Endothelial cell of umbilical vein (primary cell): ENCODE results near the gene CARD8. TPM values are rescaled to one million over a fixed set of nuclear protein-coding genes. Genes with fewer than 3 reads are reported as not detected.

Experiments
- BruUV-seq: library from RNA; stranded (reverse); fragments of 400-500 nt; replicated peaks from 2 replicates; lab custom pipeline; 2021; lab: Mats Ljungman, UMichigan
- CTCF ChIA-PET: fragments of 300-600, 350-600 bp; sonication (Branson Sonifier 250); formaldehyde crosslinking; loops from one replicate; lab custom pipeline; 2021; ENCODE audit warnings: antibody characterized with exemption, inconsistent platforms; lab: Charles Lee
- POLR2A ChIA-PET: fragments of 300-600, 350-600 bp; sonication (Branson Sonifier 250); formaldehyde crosslinking; loops from one replicate; lab custom pipeline; 2021; ENCODE audit warnings: antibody characterized with exemption, inconsistent platforms; lab: Charles Lee
- DNase-seq: peaks from one replicate; pipeline ENCODE4 v3.0.0-alpha.2; 2011; ENCODE audit warnings: low read depth, low spot score
- FAIRE-seq: peaks from 2 replicates; lab custom pipeline; 2011; peaks lifted over from hg19 to GRCh38; lab: Jason Lieb, UNC
- H2AFZ ChIP-seq: 2 replicates; pipeline ENCODE4 v1.6.0; 2012; ENCODE audit warnings: low read depth, low read length, control low read depth, inconsistent platforms
- H3K27ac ChIP-seq: 2 replicates; pipeline ENCODE4 v1.5.1; 2011; ENCODE audit warnings: low read depth, mild to moderate bottlenecking, control low read depth, low read length, moderate library complexity; ENCODE audit not compliant: insufficient read depth
- H3K27me3 ChIP-seq, 2 experiments: 2 replicates each; pipeline versions ENCODE4 v1.6.0 to v1.6.1; 2011; ENCODE audit warnings: low read length in 2 of 2, mixed read lengths in 1 of 2; ENCODE audit not compliant: control insufficient read depth in 2 of 2, insufficient read depth in 2 of 2
- H3K36me3 ChIP-seq, 2 experiments: 2 replicates in 1 of 2; 3 replicates in 1 of 2; pipeline ENCODE4 v1.5.1; 2011; ENCODE audit warnings: low read length in 2 of 2, mild to moderate bottlenecking in 1 of 2, moderate library complexity in 1 of 2; ENCODE audit not compliant: control insufficient read depth in 2 of 2, insufficient read depth in 2 of 2; ENCODE audit errors: extremely low read depth in 1 of 2
- H3K4me1 ChIP-seq: 3 replicates; pipeline ENCODE4 v1.5.1; 2011; ENCODE audit warnings: mild to moderate bottlenecking, low read length; ENCODE audit not compliant: control insufficient read depth, insufficient read depth; ENCODE audit errors: extremely low read depth
- H3K4me2 ChIP-seq: 2 replicates; pipeline ENCODE4 v1.6.1; 2011; ENCODE audit warnings: low read length, control low read depth, mixed read lengths; ENCODE audit not compliant: insufficient read depth
- H3K4me3 ChIP-seq, 3 experiments: fragments of 200-600 bp in 1 of 3; sonication (generic), shearing (Covaris generic) in 1 of 3; replicated peaks in 1 of 3; 2 replicates each; pipeline ENCODE4 v1.5.1; 2011 to 2016; ENCODE audit warnings: control low read depth in 3 of 3, low read length in 3 of 3, mild to moderate bottlenecking in 2 of 3, inconsistent platforms in 1 of 3, low read depth in 1 of 3, moderate library complexity in 1 of 3; ENCODE audit not compliant: insufficient read depth in 1 of 3
- H3K79me2 ChIP-seq: 2 replicates; pipeline ENCODE4 v1.6.0; 2012; ENCODE audit warnings: low read length, inconsistent platforms; ENCODE audit not compliant: control insufficient read depth, insufficient read depth
- H3K9ac ChIP-seq: replicated peaks from 2 replicates; pipeline ENCODE3; 2011; ENCODE audit warnings: low read length, control low read depth; ENCODE audit not compliant: insufficient read depth; ENCODE audit errors: extremely low read depth
- H3K9me1 ChIP-seq: replicated peaks from 3 replicates; pipeline ENCODE4 v1.6.0; 2011; ENCODE audit warnings: mild to moderate bottlenecking, low read length; ENCODE audit not compliant: control insufficient read depth, insufficient read depth; ENCODE audit errors: extremely low read depth
- H3K9me3 ChIP-seq: replicated peaks from 2 replicates; pipeline ENCODE4 v1.5.1; 2012; ENCODE audit warnings: low read length, inconsistent platforms; ENCODE audit not compliant: control insufficient read depth, insufficient read depth
- H4K20me1 ChIP-seq: replicated peaks from 2 replicates; pipeline ENCODE3; 2011; ENCODE audit warnings: mild to moderate bottlenecking, low read length; ENCODE audit not compliant: control insufficient read depth, insufficient read depth; ENCODE audit errors: extremely low read depth
- CTCF ChIP-seq, 2 donors: IDR thresholded peaks; 1 replicate in 1 of 2; 2 replicates in 1 of 2; pipeline ENCODE4 v1.5.1; 2011; ENCODE audit warnings: low read length in 2 of 2, mild to moderate bottlenecking in 2 of 2, moderate library complexity in 2 of 2, control low read depth in 1 of 2, inconsistent platforms in 1 of 2, low read depth in 1 of 2; ENCODE audit not compliant: insufficient read depth in 1 of 2; ENCODE audit errors: extremely low read depth in 1 of 2
- EZH2 ChIP-seq: IDR thresholded peaks from 2 replicates; pipeline ENCODE4 v1.6.1; 2012; ENCODE audit warnings: borderline replicate concordance, low read depth, mild to moderate bottlenecking, moderate library complexity, low read length, inconsistent platforms; ENCODE audit not compliant: severe bottlenecking
- FOS ChIP-seq: IDR thresholded peaks from 2 replicates; pipeline ENCODE4 v1.6.1; 2011; ENCODE audit warnings: mild to moderate bottlenecking, low read length, moderate library complexity, borderline replicate concordance; ENCODE audit not compliant: insufficient read depth
- GATA2 ChIP-seq: IDR thresholded peaks from 2 replicates; pipeline ENCODE4 v1.7.0; 2011; ENCODE audit warnings: low read depth, mild to moderate bottlenecking, moderate library complexity, mixed read lengths, low read length; ENCODE audit not compliant: insufficient read length, insufficient read depth
- JUN ChIP-seq: IDR thresholded peaks from 2 replicates; pipeline ENCODE4 v1.6.1; 2011; ENCODE audit warnings: borderline replicate concordance, low read depth; ENCODE audit not compliant: insufficient read length, insufficient read depth
- MYC ChIP-seq: IDR thresholded peaks from one replicate; pipeline ENCODE4 v1.6.1; 2011; ENCODE audit warnings: mild to moderate bottlenecking, low read depth, low read length
- POLR2A ChIP-seq: IDR thresholded peaks from 2 replicates; pipeline ENCODE4 v1.6.1; 2012; ENCODE audit warnings: low read depth, mild to moderate bottlenecking, control low read depth, low read length
- POLR2AphosphoS5 ChIP-seq: IDR thresholded peaks from 2 replicates; pipeline ENCODE4 v1.6.1; 2012; ENCODE audit warnings: low read depth, mild to moderate bottlenecking, control low read depth, low read length, moderate library complexity; ENCODE audit not compliant: insufficient read depth
- dilution Hi-C: fragments of 300-500 bp; cut with MboI; formaldehyde crosslinking; loops from one replicate; pipeline ENCODE4 v1.15.0; 2019; ENCODE audit warnings: low sequenced_read_pairs; ENCODE audit not compliant: extremely low pct_ligation_motif_present
- intact Hi-C: fragments of 100-400 bp; cut with micrococcal nuclease; formaldehyde crosslinking; loops from one replicate; pipeline ENCODE4 v1.10.0; 2022
- polyA plus RNA-seq, 4 experiments: library from polyadenylated mRNA; depleted of rRNA in 3 of 4; stranded (reverse) in 3 of 4; unstranded in 1 of 4; fragments of >200 nt; gene quantifications; 2 replicates each; pipeline versions ENCODE4 v1.2.1 to v1.2.3, GENCODE V29; 2011 to 2012; ENCODE audit warnings: missing spikeins in 1 of 4
- total RNA-seq: library from RNA; stranded (reverse); gene quantifications from 2 replicates; pipeline ENCODE4 v1.2.3, GENCODE V29; 2021
- TF ChIP-seq, protein P1 (sequence below): IDR thresholded peaks from 2 replicates; pipeline ENCODE4 v1.6.1; 2011; ENCODE audit not compliant: insufficient read depth, insufficient read length

CARD8 gene
- total and polyA plus RNA-seq, 2 donors (not counting 3 experiments of a cell fraction or from before 2014, with no cell fraction given), result 64.6 to 123 TPM

- FAIRE-seq (peak; percentile 48), DNase-seq (no peak)
- TF ChIP-seq FOS (no peak), CTCF (IDR thresholded peaks at IDR 0.05; ENCODE audit: extremely low read depth in 1 of 2, insufficient read depth in 1 of 2, low read depth in 1 of 2, low read length in 2 of 2) (no peak), GATA2 (no peak), POLR2A (no peak)
- H3K4me3 ChIP-seq, result no peak overlapping the region
- no peaks in the 10 kb centered on the region for H3K79me2 ChIP-seq
- H2AFZ ChIP-seq, result no peak overlapping the region
- POLR2A ChIA-PET, result no interaction called here
- no peak overlapping the region for H3K4me2 ChIP-seq
- intact Hi-C loops (no loop called here), dilution Hi-C loops (no loop called here)
- no peaks in the 10 kb centered on the region for H3K27me3 ChIP-seq
- H3K4me1 ChIP-seq, result peaks cover 5% of the 10 kb centered on the region
- no peaks in the 10 kb centered on the region for H4K20me1 ChIP-seq
- no peaks in the 10 kb centered on the region for H3K36me3 ChIP-seq
- no peaks in the 10 kb centered on the region for H3K9me3 ChIP-seq
- CTCF ChIA-PET, result interaction anchor here (10.0 kb wide), 1 partner anchor 17 kb away, joined by 126 read pairs; no protein-coding TSS in a partner anchor
- BruUV-seq, result no TSS peak
- no peak overlapping the region for H3K27ac ChIP-seq
- H3K9ac ChIP-seq, result no peak overlapping the region
- no peaks in the 10 kb centered on the region for H3K9me1 ChIP-seq
Measured at GRCh38 chr19:48274173-48274572, 18.5 kb upstream of the CARD8 start.

GRCh38 chr19:48271531-48272151 is 15.9 kb upstream of the CARD8 start:
- H3K4me1 ChIP-seq, result peaks cover 5% of the 10 kb centered on the region
- POLR2A ChIA-PET, result interaction anchor here (0.6 kb wide), 1 partner anchor 119 kb away, joined by 3 read pairs; the partner anchor contains the start of gene KDELR1
- H2AFZ ChIP-seq, result peak overlapping the region; percentile 58
- no peak overlapping the region for H3K27ac ChIP-seq
- H3K27me3 ChIP-seq, result no peaks in the 10 kb centered on the region
- peak; percentile 24 for FAIRE-seq
- dilution Hi-C loops (no loop called here), intact Hi-C loops (loop anchor here (1.0 kb wide), 2 partner anchors 20 to 63 kb away; no protein-coding TSS in a partner anchor)
- TF ChIP-seq MYC (no peak), JUN (no peak), GATA2 (no peak), FOS (no peak), POLR2AphosphoS5 (no peak), CTCF (IDR thresholded peaks at IDR 0.05; ENCODE audit: extremely low read depth in 1 of 2, insufficient read depth in 1 of 2, low read depth in 1 of 2, low read length in 2 of 2) (no peak), POLR2A (no peak), EZH2 (no peak)
- TF ChIP-seq, protein P1, sequence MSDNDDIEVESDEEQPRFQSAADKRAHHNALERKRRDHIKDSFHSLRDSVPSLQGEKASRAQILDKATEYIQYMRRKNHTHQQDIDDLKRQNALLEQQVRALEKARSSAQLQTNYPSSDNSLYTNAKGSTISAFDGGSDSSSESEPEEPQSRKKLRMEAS, result no peak
- H3K9me3 ChIP-seq, result no peaks in the 10 kb centered on the region
- H3K4me3 ChIP-seq, result peak overlapping the region; percentile 23 to 53 (median 30)
- no peaks in the 10 kb centered on the region for H3K36me3 ChIP-seq
- CTCF ChIA-PET, result interaction anchor here (0.6 to 10.0 kb wide), 17 partner anchors 10 to 337 kb away, joined by 3 to 126 read pairs (median 4); no protein-coding TSS in a partner anchor
- peak; percentile 31 for DNase-seq
- no TSS peak for BruUV-seq
- no peaks in the 10 kb centered on the region for H4K20me1 ChIP-seq
- peak overlapping the region; percentile 75 for H3K4me2 ChIP-seq
- no peaks in the 10 kb centered on the region for H3K9me1 ChIP-seq
- peak overlapping the region; percentile 8 for H3K9ac ChIP-seq
- no peaks in the 10 kb centered on the region for H3K79me2 ChIP-seq
